H9 (cell line): Measurements from ENCODE around the gene TACR3. TPM values are rescaled to one million over a fixed set of nuclear protein-coding genes. Genes with fewer than 3 reads are reported as not detected.

ENCODE experiments used
- DNase-seq: peaks from one replicate; pipeline ENCODE4 v3.0.0-alpha.2; 2017
- H2AFZ ChIP-seq: one replicate; pipeline ENCODE4 v1.6.1; 2013; ENCODE audit warnings: mild to moderate bottlenecking, low read length, control low read depth, moderate library complexity
- H2AK5ac ChIP-seq: 2 replicates; pipeline ENCODE4 v1.6.1; 2013; ENCODE audit warnings: low read length, control low read depth, mixed read lengths; ENCODE audit not compliant: insufficient read length
- H2BK120ac ChIP-seq: one replicate; pipeline ENCODE4 v1.6.1; 2013; ENCODE audit warnings: low read depth, mild to moderate bottlenecking, low read length, control low read depth, inconsistent platforms; ENCODE audit not compliant: poor library complexity, severe bottlenecking
- H2BK12ac ChIP-seq: 2 replicates; pipeline ENCODE4 v1.6.1; 2013; ENCODE audit warnings: low read length, control low read depth, mixed read lengths, low read depth; ENCODE audit not compliant: insufficient read length
- H2BK15ac ChIP-seq: 2 replicates; pipeline ENCODE4 v1.6.1; 2013; ENCODE audit warnings: low read depth, low read length, control low read depth
- H2BK20ac ChIP-seq: one replicate; pipeline ENCODE4 v1.6.1; 2013; ENCODE audit warnings: low read depth, mild to moderate bottlenecking, low read length, control low read depth, inconsistent platforms; ENCODE audit not compliant: poor library complexity, severe bottlenecking
- H2BK5ac ChIP-seq: 2 replicates; pipeline ENCODE4 v1.6.1; 2013; ENCODE audit warnings: low read length, control low read depth, mixed read lengths; ENCODE audit not compliant: insufficient read length
- H3K14ac ChIP-seq: 2 replicates; pipeline ENCODE4 v1.6.1; 2013; ENCODE audit warnings: low read length, control low read depth; ENCODE audit not compliant: insufficient read depth
- H3K18ac ChIP-seq: 2 replicates; pipeline ENCODE4 v1.6.1; 2013; ENCODE audit warnings: low read depth, mild to moderate bottlenecking, mixed read lengths, low read length, control low read depth; ENCODE audit not compliant: insufficient read length
- H3K23ac ChIP-seq: 2 replicates; pipeline ENCODE4 v1.6.1; 2013; ENCODE audit warnings: low read length, control low read depth, mixed read lengths, low read depth; ENCODE audit not compliant: insufficient read length
- H3K23me2 ChIP-seq: 2 replicates; pipeline ENCODE4 v1.6.1; 2013; ENCODE audit warnings: low read depth, mild to moderate bottlenecking, mixed read lengths, low read length, control low read depth; ENCODE audit not compliant: insufficient read length, poor library complexity, severe bottlenecking
- H3K27ac ChIP-seq: 2 replicates; pipeline ENCODE4 v1.5.1; 2013; ENCODE audit warnings: low read length, control low read depth, mixed read lengths, low read depth; ENCODE audit not compliant: insufficient read length
- H3K27me3 ChIP-seq: 2 replicates; pipeline ENCODE4 v1.6.1; 2013; ENCODE audit warnings: low read length, control low read depth, inconsistent platforms; ENCODE audit not compliant: insufficient read depth
- H3K4ac ChIP-seq: 2 replicates; pipeline ENCODE4 v1.6.1; 2013; ENCODE audit warnings: low read depth, mild to moderate bottlenecking, control low read depth, inconsistent platforms, low read length, moderate library complexity
- H3K4me1 ChIP-seq: 2 replicates; pipeline ENCODE4 v1.6.1; 2013; ENCODE audit warnings: low read length, control low read depth, inconsistent platforms; ENCODE audit not compliant: insufficient read depth
- H3K4me2 ChIP-seq: 2 replicates; pipeline ENCODE4 v1.6.1; 2013; ENCODE audit warnings: low read length, control low read depth, mixed read lengths; ENCODE audit not compliant: insufficient read length, insufficient read depth
- H3K56ac ChIP-seq: 2 replicates; pipeline ENCODE4 v1.6.1; 2013; ENCODE audit warnings: low read depth, mild to moderate bottlenecking, mixed read lengths, low read length, control low read depth; ENCODE audit not compliant: insufficient read length
- H3K79me1 ChIP-seq: 2 replicates; pipeline ENCODE4 v1.6.1; 2013; ENCODE audit warnings: low read depth, mild to moderate bottlenecking, moderate library complexity, low read length, control low read depth, inconsistent platforms; ENCODE audit not compliant: insufficient read depth, poor library complexity, severe bottlenecking
- H3K79me2 ChIP-seq: 2 replicates; pipeline ENCODE4 v1.6.1; 2013; ENCODE audit warnings: low read length, control low read depth, inconsistent platforms; ENCODE audit not compliant: insufficient read depth
- H3K9ac ChIP-seq: 2 replicates; pipeline ENCODE4 v1.6.1; 2013; ENCODE audit warnings: low read length, control low read depth, mixed read lengths; ENCODE audit not compliant: insufficient read length; ENCODE audit errors: extremely low read depth
- H3K9me3 ChIP-seq: one replicate; pipeline ENCODE4 v1.6.1; 2013; ENCODE audit warnings: low read depth, low read length, inconsistent platforms; ENCODE audit not compliant: control insufficient read depth
- H3T11ph ChIP-seq: one replicate; pipeline ENCODE4 v1.6.1; 2013; ENCODE audit warnings: mild to moderate bottlenecking, low read length, control low read depth, inconsistent platforms
- H4K20me1 ChIP-seq: one replicate; pipeline ENCODE4 v1.6.1; 2013; ENCODE audit not compliant: control insufficient read depth, insufficient read length, insufficient read depth
- H4K5ac ChIP-seq: 2 replicates; pipeline ENCODE4 v1.6.1; 2013; ENCODE audit warnings: low read depth, mild to moderate bottlenecking, mixed read lengths, low read length, control low read depth; ENCODE audit not compliant: insufficient read length
- H4K8ac ChIP-seq: replicated peaks from 2 replicates; pipeline ENCODE4 v1.6.1; 2013; ENCODE audit warnings: low read length, control low read depth, mixed read lengths, low read depth; ENCODE audit not compliant: insufficient read length
- H4K91ac ChIP-seq: 2 replicates; pipeline ENCODE4 v1.6.1; 2013; ENCODE audit warnings: low read depth, mild to moderate bottlenecking, moderate library complexity, mixed read lengths, low read length, control low read depth; ENCODE audit not compliant: insufficient read length
- H3K27ac Mint-ChIP-seq, 3 experiments: 2 replicates in 2 of 3; 3 replicates in 1 of 3; pipeline ENCODE4 v1.8.0; 2020 to 2021; ENCODE audit warnings: mixed read lengths in 3 of 3, mild to moderate bottlenecking in 1 of 3, moderate library complexity in 1 of 3
- H3K27me3 Mint-ChIP-seq: 2 replicates; pipeline ENCODE4 v1.8.0; 2021; ENCODE audit warnings: low read depth, mild to moderate bottlenecking, moderate library complexity, mixed read lengths
- H3K36me3 Mint-ChIP-seq, 3 experiments: 2 replicates in 2 of 3; 3 replicates in 1 of 3; pipeline ENCODE4 v1.8.0; 2020 to 2021; ENCODE audit warnings: low read depth in 3 of 3, mixed read lengths in 3 of 3; ENCODE audit not compliant: insufficient read depth in 1 of 3
- H3K4me1 Mint-ChIP-seq, 2 experiments: 2 replicates each; pipeline ENCODE4 v1.8.0; 2020; ENCODE audit warnings: mixed read lengths in 2 of 2
- H3K4me3 Mint-ChIP-seq, 2 experiments: 2 replicates in 1 of 2; 3 replicates in 1 of 2; pipeline ENCODE4 v1.8.0; 2020 to 2021; ENCODE audit warnings: mild to moderate bottlenecking in 2 of 2, mixed read lengths in 2 of 2, moderate library complexity in 1 of 2
- H3K9me3 Mint-ChIP-seq, 2 experiments: 2 replicates in 1 of 2; 3 replicates in 1 of 2; pipeline ENCODE4 v1.8.0; 2020; ENCODE audit warnings: mild to moderate bottlenecking in 2 of 2, mixed read lengths in 2 of 2, moderate library complexity in 1 of 2
- CTCF ChIP-seq: fragments of 200-600 bp; sonication (generic); conservative IDR thresholded peaks from 3 replicates; pipeline ENCODE4 v1.8.0; 2021; ENCODE audit warnings: antibody characterized with exemption, mild to moderate bottlenecking
- WGBS: extraction: QIAGEN DNeasy Blood & Tissue Kit; methylation state at CpG from one replicate; pipeline ENCODE4 v1.1.7; 2013; ENCODE audit warnings: missing lambda C conversion rate, low lambda C conversion rate, mixed read lengths; ENCODE audit not compliant: insufficient read length; ENCODE audit errors: extremely low coverage; 5-methylcytosine and 5-hydroxymethylcytosine counted together
- total RNA-seq: library from RNA; stranded (reverse); gene quantifications from 2 replicates; pipeline ENCODE4 v1.2.1, GENCODE V29; 2021

The TACR3 gene
- total RNA-seq, 1 experiment from 2014 or later = 0.44 TPM

- no peak overlapping the region for H4K5ac ChIP-seq
- no peak for DNase-seq
- no peaks in the 10 kb centered on the region for H4K20me1 ChIP-seq
- H3K79me2 ChIP-seq = no peaks in the 10 kb centered on the region
- no peak for TF ChIP-seq CTCF
- H3K9me3 Mint-ChIP-seq = peaks cover 0 to 5% of the 10 kb centered on the region in 2 experiments; a peak in 2 of 5 replicates
- no peak overlapping the region for H4K8ac ChIP-seq
- H3K4me1 ChIP-seq = no peaks in the 10 kb centered on the region
- no peak overlapping the region for H2BK120ac ChIP-seq
- H3K4me2 ChIP-seq = no peak overlapping the region
- H3K79me1 ChIP-seq = no peaks in the 10 kb centered on the region
- H4K91ac ChIP-seq = no peak overlapping the region
- H3K27ac ChIP-seq = no peak overlapping the region
- H2BK12ac ChIP-seq = no peak overlapping the region
- H2AFZ ChIP-seq = no peak overlapping the region
- no peak overlapping the region for H3K14ac ChIP-seq
- H3K27me3 Mint-ChIP-seq = no peaks in the 10 kb centered on the region
- H2AK5ac ChIP-seq = no peak overlapping the region
- H3K4me3 Mint-ChIP-seq = no peak overlapping the region
- no peak overlapping the region for H3K56ac ChIP-seq
- H3K18ac ChIP-seq = no peak overlapping the region
- H3K27me3 ChIP-seq = no peaks in the 10 kb centered on the region
- H3K36me3 Mint-ChIP-seq = no peaks in the 10 kb centered on the region
- H3K23me2 ChIP-seq = no peaks in the 10 kb centered on the region
- no peaks in the 10 kb centered on the region for H3K4me1 Mint-ChIP-seq
- H3K4ac ChIP-seq = no peak overlapping the region
- no peak overlapping the region for H2BK5ac ChIP-seq
- H2BK15ac ChIP-seq = no peak overlapping the region
- H3K9ac ChIP-seq = no peak overlapping the region
- no peak overlapping the region for H3K27ac Mint-ChIP-seq
- no peak overlapping the region for H2BK20ac ChIP-seq
- no peak overlapping the region for H3T11ph ChIP-seq
- H3K23ac ChIP-seq = no peak overlapping the region
- no CpG with 5 or more reads among the region's 6 CpGs for WGBS
- no peaks in the 10 kb centered on the region for H3K9me3 ChIP-seq
Measured at GRCh38 chr4:103626296-103626695, 93.5 kb downstream of the TACR3 start.
